DND-41 (cell line): ENCODE data around the gene CTBP2.

Source experiments
- CTCF ChIP-seq: IDR thresholded peaks from 2 replicates; pipeline ENCODE4 v1.5.1; 2012; ENCODE audit warnings: borderline replicate concordance, low read length, moderate library complexity, mild to moderate bottlenecking; ENCODE audit not compliant: poor library complexity, severe bottlenecking; ENCODE audit errors: extremely low read depth
- EZH2 ChIP-seq: IDR thresholded peaks from 3 replicates; pipeline ENCODE4 v1.6.1; 2012; ENCODE audit warnings: borderline replicate concordance, low read depth, mild to moderate bottlenecking, moderate library complexity, low read length, inconsistent platforms; ENCODE audit not compliant: severe bottlenecking

GRCh38 chr10:125039354-125039769, 121.0 kb downstream of the CTBP2 start:
- no peak for TF ChIP-seq CTCF
- no peak for TF ChIP-seq EZH2
